Erythroblast (primary cell): Measurements from ENCODE around the gene INF2.
"Not testable (repeated sequence)": the region's sequence is repeated elsewhere in the genome, so short reads cannot be mapped to it uniquely, and the experiment has no call there.

Source experiments
- GATA1 ChIP-seq: IDR thresholded peaks from 2 replicates; pipeline ENCODE4 v1.6.1; 2011; ENCODE audit warnings: low read depth, mild to moderate bottlenecking, control low read depth, low read length, moderate library complexity
- POLR2A ChIP-seq: IDR thresholded peaks from 2 replicates; pipeline ENCODE4 v1.6.1; 2011; ENCODE audit warnings: mild to moderate bottlenecking, low read length

GRCh38 chr14:104653130-104653920, 36.1 kb upstream of the INF2 start:
- not testable (repeated sequence) for TF ChIP-seq POLR2A, GATA1
